Anterior cingulate cortex (tissue), 58 donors: ENCODE data around the gene SUCLG2.

Experiments used
- DNase-seq, 58 donors: peaks; one replicate each; lab custom pipeline; 2025; lab: John Stamatoyannopoulos, UW

Gene SUCLG2

GRCh38 chr3:67346081-67346480 lies 308.3 kb downstream of the SUCLG2 start:
- no peak for DNase-seq

GRCh38 chr3:67335813-67336212 lies 318.6 kb downstream of the SUCLG2 start:
- no peak for DNase-seq

- no peak for DNase-seq
Observed at GRCh38 chr3:67334588-67334987, 319.8 kb downstream of the SUCLG2 start.

GRCh38 chr3:67329358-67329757 lies 325.1 kb downstream of the SUCLG2 start:
- DNase-seq, result no peak

GRCh38 chr3:67327582-67327981 lies 326.8 kb downstream of the SUCLG2 start:
- DNase-seq, result no peak

GRCh38 chr3:67325231-67325630 lies 329.2 kb downstream of the SUCLG2 start:
- DNase-seq, result no peak
